HG03175 (cell line): Measurements from ENCODE around the gene SOX5.
"Not testable (repeated sequence)": the region's sequence is repeated elsewhere in the genome, so short reads cannot be mapped to it uniquely, and the experiment has no call there.

Source experiments
- ATAC-seq: cut with Tn5 transposase; IDR thresholded peaks from one replicate; pipeline ENCODE4 v1.9.1; 2021; ENCODE audit warnings: mild to moderate bottlenecking, moderate library complexity; ENCODE audit not compliant: unreplicated experiment

The SOX5 gene

GRCh38 chr12:23504641-23505399 is 444.6 kb downstream of the SOX5 start:
- ATAC-seq: no peak

GRCh38 chr12:23504043-23504442 is 445.4 kb downstream of the SOX5 start:
- no peak for ATAC-seq

GRCh38 chr12:23503544-23503943 is 445.9 kb downstream of the SOX5 start:
- ATAC-seq: no peak

GRCh38 chr12:23502259-23502658 is 447.2 kb downstream of the SOX5 start:
- ATAC-seq: no peak

GRCh38 chr12:23495472-23495871 is 454.0 kb downstream of the SOX5 start:
- no peak for ATAC-seq

GRCh38 chr12:23493672-23494071 is 455.8 kb downstream of the SOX5 start:
- no peak for ATAC-seq

- ATAC-seq: not testable (repeated sequence)
Measured at GRCh38 chr12:23491029-23491428, 458.4 kb downstream of the SOX5 start.

- ATAC-seq: no peak
Measured at GRCh38 chr12:23488130-23488529, 461.3 kb downstream of the SOX5 start.

GRCh38 chr12:23484238-23484637 is 465.2 kb downstream of the SOX5 start:
- no peak for ATAC-seq

- no peak for ATAC-seq
Measured at GRCh38 chr12:23482571-23482970, 466.9 kb downstream of the SOX5 start.
